ENCODE results near the gene LACTB.

LACTB gene

DNA sequence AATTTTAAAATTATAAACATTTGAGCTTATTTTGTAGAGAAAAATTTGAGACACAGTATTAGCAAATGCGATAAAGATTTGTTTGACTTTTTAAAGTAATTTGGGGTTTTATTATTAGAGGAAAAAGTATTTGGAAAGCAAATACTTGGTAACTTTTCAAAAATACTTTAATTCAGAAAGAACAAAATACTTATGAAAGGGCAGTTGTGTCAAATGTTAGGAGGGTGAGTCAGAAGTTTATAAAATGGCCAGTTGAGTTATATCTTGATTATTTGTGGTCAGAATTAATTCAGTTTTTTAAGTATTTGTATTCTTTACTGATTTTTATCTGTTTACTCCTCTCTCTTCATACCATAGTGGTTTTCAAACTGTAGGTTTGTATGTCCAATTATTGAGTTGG is 12.1 kb downstream of the LACTB start:
- DNase-seq = no peak

DNA sequence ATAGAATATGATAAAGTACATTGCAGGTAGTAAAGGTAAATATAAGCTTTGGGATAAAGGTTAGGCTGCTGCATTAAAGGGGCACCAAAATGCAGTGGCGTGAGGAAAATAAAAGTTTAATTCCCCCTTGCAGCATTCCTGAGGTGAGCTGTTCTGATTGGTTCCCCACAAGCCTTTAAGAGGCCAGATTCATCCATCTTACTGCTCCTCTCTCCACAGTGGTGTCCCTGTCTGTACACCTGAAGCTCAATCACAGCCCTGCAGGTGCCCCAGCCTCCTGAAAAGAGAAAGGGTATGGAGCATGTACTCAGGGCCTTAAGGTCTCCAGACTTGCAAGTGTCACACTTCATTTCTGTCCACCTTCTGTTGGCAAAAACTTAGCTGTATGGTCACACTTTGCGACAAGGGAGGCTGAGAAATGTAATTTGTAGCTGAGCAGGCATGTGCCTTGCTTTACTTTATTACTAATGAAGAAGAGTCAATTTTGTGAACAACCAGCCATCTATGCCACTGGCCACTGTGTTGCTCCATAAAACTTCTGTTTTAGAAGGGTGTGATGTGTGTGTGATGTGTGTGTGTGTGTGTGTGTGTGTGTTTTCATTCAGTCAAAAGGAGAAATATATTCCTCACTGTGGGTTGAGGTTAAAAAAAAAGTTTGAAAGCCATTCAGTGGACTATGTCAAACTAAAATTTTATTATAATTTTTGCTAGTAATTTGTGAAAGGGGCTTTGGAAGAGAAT is 12.8 kb downstream of the LACTB start:
- DNase-seq = no peak

DNA sequence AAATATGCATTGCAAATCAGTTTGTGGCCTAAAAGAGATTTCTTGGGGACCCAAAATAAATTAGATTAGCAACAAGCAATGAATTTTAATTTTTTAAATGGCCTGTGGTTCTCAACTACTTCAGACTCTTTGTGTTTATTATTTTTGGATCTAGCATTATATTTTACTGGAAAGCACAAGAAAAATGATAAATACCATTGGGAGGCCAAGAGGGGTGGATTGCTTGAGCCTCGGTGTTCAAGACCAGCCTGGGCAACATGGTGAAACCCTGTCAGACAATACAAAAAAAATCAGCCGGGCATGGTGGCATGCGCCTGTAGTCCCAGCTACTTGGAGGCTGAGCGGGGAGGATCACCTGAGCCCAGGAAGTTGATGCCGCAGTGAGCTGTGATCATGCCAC is 13.6 kb downstream of the LACTB start:
- DNase-seq = no peak

DNA sequence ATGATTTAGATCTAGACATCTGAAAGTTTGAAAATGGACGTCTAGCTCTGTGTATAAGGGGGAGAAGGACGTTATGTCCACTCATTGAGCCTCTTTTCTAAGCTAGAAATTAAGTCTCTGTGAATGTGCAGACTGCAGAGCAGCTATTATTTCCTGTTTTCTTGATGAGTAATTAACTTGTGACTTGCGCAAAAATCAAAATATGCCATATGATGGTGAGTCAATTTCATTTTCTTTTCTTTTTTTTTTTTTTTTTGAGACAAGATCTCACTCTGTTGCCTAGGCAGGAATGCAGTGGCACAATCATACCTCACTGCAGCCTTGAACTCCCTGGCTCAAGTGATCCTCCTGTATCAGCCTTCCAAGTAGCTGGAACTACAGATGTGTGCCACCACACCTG is 14.1 kb downstream of the LACTB start:
- DNase-seq = no peak

DNA sequence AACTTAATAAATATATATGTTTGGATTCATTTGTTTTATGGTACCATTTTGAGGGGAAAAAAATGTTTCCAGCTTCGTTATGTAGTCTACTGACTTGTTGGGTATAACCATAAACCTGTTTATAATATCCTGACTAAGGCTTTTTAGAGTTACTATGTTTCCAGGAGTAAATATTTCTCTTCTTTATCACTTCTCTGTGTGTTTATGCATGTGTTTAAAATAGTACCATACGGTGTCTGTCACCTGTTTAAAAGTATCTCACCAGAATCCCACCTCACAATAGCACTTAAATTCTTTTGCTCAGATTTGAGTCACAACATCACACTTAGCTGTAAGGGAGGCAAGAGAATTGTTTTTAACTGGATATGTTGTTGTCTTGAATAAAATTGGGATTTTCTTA is 15.1 kb downstream of the LACTB start:
- no peak for DNase-seq

DNA sequence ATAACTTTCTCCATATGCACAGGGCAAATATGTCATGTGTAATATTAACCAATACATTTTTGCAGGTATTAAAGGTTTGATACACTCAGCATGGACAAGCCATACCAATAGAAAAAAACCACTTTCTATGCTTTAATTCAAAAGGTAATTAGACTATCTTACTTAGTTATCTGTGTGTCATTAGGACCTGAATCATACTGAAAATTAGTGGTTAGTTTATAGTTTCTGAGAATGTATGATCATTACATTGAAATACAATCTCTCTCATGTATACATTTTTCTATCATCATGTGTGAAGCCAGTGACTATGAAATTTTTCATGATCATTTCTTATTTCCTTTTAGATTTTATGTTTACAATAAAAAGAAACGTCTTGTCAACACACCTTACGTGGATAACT is 19.3 kb downstream of the LACTB start:
- DNase-seq = no peak

DNA sequence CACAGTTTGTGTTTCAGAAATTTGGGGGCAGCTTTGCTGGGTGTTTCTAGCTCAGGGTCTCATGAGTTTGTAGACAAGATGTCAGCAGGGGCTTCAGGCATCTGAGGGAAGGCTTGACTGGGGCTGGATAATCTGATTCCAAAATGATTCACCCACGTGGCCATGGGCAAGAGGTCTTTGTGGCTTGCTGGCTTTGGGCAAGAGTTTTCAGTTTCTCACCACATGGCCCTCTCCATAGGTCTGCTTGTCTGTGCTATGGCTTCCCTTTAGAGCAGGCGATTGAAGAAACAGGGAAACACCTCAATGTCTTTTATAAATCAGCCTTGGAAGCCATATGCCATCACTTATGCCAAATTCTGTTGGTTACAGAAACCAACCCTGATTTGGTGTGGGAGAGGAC is 23.8 kb downstream of the LACTB start:
- no peak for DNase-seq

DNA sequence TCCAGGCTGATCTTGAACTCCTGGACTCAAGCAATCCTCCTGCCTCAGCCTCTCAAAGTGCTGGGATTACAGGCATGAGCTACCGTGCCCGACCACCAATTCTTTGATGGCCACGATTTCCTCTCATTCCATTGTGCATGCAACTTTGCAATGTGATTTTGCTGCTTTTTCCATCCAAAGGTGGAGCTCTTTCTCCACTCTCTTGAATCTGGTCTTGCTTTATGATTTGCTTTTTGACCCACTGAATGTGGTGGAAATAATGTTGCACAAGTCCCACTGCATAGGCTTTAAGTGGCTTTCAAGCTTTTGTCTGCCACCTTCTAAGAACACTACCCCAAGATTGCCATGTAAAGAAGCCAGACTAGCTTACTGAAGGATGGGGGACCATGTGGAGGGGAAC is 25.0 kb downstream of the LACTB start:
- no peak for DNase-seq

DNA sequence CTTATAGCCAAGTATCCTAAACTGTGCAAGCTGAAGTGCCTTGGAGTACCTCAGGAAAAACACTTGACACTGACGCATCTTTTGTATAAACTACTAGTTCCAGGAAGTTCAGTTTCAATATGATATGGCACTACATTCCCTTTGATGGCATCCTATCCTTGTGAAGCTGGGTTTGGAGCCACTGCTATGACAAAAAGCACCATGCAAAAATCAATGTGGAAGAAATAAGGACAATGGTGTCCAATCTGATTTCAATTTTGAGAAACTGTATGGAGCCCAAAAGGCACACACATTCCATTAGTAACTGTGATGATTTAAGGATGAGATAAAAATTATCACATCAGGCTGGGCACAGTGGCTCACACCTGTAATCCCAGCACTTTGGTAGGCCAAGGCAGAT is 30.0 kb downstream of the LACTB start:
- no peak for DNase-seq

DNA sequence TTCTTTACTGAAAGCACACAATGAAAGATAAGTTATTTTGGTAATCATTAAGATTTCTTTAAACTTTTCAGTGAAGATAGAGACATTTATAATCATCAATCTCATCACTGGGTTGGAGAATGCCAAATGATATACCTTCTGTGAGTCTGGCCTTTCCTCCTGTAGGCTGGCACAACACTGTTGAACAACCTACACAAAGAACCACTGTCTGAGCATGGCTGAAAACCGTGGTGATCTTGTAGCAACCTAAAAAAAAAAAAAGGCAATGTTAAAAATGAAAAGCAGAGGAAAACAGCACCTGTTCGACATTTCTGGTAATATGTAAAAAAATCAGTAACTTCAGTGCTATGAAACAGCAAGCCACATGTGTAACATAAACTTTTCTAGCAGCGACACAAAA is 33.8 kb downstream of the LACTB start:
- DNase-seq = no peak

DNA sequence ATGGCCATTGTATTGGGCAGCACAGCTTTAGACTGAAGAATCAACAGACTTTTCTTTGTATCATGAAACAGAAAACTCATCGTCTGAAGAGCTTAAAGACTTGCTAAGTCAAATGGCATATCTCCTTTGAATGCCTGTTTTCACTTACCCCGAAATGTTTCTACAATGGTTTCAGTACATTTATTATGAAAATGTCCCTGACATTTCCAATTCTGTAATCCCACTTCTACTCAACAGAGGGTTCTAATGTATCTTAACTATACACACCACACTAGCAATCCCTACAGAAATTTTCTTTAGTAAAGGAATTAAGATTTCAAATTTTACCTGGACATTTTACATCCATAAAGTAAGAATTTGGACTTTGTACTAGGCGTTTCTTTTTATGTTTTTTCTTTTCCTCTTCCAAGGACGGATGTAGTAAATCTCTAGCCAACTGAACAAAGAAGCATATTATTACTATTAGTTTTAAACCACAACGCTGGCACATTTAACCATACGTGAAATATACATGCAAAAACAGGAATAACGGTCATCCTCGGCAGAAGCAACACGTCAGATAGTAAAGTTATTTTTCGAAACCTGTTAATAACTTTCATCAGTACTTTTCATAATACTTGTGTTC is 34.5 kb downstream of the LACTB start:
- DNase-seq = no peak

DNA sequence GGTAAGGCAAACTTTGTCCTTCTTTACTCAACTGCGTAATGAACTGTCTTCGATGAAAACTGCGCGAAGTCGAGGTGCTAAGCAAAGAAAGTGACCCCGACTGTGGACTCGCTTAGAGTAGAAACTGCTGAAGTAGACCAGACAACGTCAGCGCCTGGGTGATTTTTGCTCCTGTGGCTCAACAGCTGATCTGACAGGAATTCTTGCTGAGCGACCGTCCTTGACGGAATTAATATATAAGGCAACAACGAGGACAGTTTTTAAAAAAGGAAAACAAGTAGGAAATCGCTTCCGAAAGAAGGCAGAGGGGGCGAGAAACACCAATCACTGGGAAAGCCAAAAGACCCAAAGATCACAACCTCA is 35.1 kb downstream of the LACTB start:
- peak; percentile 18 for DNase-seq

DNA sequence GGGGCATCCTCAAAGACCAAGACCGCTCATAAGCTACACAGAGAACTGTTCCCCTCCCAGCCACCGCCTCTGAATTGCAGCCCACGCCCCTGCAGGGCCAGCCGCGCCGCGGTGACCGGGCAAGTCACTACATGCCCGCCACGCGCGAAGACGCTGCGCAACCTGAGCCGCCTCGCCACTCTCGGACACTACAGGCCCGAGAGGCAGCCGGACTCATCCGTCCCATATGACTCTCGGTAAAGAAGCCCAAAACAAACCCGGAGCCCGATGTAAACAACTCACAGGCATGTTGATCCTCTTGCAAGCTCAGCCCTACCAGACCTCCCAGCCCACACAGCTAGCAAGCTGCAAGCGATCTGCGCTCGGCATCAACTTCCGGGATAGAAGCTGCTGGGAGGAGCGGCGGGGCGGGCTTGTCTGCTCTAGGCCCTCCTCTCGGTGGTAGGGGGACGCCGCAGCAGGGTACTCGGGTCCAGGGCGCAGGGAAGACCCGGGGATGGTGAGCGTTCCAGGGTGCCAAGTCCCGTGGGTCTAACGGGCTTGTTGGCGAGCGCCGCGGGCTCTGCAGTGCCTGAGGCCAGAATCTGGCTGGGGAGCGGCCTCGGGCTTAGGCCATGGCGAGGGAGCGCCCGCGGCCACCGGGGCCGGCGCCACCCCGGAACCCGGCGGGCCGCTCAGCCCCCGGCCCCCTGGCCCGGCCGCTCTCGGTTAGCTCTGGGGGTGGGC is 35.6 kb downstream of the LACTB start, which contains the start of gene RPS27L:
Gene RPS27L, minus strand, starts transcription at position 360 of the 726 bp plus-strand sequence. Its CDS starts 72 bp downstream, at position 288.
- peak; percentile 87 for DNase-seq

DNA sequence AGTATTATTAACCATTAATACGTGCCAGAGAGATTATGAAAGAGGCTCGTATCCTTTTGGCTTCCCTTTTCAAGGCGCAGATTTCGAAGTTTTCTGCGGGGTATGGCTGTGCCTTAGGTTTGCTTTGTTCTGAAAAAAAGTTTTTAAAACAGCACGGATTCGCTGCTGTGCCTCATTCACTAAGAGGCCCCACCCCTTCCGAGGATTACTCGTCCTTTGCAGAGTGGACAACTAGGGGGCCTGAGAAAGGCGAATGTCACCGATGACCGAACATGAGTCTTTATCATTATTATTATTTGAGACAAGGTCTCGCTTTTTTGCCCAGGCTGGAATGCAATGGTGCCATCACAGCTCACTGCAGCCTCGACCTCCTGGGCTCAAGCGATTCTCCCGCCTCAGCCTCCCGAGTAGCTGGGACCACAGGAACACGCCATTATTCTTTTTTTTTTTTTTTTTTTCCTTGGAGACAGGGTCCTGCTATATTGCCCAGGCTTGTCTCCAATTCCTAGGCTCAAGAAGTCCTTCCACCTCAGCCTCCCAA is 36.3 kb downstream of the LACTB start:
- DNase-seq = no peak

DNA sequence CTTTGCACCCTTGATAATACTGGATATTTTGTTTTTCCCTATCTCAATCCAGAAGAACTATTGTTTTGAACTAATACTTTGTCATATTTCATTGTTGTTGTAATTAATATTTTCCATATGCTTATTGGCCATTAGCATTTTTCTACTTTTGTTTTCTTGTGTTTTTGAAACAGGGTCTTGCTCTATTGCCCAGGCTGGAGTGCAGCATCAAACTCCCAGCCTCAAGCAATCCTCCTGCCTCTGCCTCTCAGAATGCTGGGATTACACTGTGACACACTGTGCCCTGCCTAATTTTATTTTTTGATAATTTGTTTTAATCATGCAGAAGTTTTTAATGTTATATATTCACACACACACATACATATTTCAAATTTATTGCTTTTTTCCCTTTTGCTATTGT is 39.0 kb downstream of the LACTB start:
- DNase-seq = no peak

DNA sequence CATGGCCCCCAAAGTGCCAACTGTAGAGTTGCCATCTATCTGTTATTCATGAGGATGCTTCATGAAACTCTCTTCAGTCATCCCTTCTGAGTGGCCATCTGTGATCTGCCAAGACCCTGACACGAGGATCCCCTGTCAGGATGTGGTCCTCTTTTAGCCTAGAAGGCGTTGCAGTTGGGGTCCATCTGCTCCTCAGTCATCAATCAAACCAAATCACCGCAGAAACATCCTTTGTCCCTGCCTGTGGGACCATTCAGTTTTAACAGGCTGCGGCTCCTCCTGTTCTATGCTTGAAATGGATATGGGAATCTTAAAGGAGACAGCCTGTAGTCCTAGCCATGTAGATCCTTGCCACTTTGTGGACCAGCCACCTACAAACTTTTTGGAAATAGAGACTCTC is 41.6 kb downstream of the LACTB start:
- DNase-seq = no peak

DNA sequence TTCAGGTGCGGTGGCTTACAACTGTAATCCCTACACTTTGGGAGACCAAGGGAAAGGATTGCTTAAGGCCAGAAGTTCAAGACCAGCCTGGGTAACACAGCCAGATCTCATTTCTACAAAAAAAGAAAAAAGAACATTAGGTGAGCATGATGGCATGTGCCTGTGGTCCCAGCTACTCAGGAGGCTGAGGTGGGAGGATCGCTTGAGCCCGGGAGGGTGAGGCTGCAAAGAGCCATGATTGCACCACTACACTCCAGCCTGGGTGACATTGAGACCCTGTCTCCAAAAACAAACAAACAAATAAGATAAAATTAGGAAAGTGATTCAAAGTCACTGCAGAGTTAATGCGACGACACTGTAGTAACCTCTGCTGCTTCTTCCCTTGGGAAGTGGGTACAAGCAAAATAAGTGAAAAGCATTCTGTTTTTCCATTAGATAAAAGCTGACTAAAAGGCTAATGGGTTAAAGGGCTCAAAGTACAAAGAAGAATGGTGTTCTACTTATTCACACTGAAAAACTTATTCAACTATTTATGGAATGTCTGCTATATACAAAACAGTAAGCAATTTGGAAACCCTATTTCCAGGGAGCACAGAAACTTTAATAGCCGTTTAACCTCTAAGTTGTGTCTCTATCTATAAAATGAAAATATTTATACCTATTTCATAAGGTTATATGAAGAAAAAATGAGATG is 43.7 kb downstream of the LACTB start:
- no peak for DNase-seq

DNA sequence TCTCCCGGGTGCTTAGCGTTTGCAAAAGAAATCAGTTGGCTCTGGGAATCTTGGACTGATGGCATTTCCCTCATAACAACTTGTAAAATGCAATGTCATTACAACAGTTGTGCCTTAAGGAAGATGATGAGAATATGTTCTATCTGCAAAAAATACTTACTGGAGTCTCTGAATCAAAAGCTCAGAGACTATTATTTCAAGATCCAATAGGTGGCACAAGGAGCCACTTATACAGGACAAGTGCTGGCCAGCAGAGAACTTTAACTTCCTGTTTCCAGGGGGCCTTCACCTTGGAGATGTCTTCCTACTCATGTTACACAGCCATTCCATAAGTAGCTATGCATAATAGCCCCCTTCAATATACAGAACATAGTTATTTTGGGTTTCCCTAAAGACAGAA is 44.6 kb downstream of the LACTB start:
- no peak for DNase-seq

DNA sequence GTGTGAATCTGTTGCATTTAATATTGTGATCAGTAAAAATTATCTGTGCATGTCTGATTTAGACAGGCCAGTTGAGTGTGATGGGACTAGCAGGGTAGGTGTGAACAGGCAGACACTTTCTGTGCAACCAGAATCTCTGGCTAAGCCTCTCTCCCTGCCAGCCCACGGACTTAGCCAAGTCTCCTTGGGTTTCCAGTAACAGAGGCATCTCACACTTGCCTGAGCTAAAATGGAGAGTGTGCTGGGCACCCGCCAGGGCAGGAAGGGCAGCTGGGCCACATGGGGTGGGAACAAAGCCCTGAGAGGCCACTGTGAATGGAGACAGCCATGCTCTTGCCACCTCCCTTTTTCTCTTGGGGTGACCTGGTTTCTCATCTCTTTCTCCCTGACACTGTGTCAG is 48.1 kb downstream of the LACTB start:
- no peak for DNase-seq

DNA sequence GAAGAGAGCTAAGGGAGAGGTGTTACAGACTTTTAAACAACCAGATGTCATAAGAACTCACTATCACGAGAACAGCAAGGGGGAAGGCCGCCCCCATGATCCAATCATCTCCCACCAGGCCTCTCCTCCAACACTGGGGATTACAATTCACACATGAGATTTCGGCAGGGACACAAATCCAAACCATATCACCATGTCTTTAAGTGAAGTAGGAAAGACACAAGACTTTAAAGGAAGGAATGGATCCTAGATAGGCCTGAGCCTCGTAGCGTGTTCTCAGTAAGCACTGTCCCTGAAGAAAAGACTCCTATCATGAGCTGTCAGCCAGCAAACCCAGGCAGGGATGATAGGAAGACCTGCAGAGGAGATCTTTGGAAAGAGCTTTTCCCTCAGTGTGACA is 50.7 kb downstream of the LACTB start:
- no peak for DNase-seq

DNA sequence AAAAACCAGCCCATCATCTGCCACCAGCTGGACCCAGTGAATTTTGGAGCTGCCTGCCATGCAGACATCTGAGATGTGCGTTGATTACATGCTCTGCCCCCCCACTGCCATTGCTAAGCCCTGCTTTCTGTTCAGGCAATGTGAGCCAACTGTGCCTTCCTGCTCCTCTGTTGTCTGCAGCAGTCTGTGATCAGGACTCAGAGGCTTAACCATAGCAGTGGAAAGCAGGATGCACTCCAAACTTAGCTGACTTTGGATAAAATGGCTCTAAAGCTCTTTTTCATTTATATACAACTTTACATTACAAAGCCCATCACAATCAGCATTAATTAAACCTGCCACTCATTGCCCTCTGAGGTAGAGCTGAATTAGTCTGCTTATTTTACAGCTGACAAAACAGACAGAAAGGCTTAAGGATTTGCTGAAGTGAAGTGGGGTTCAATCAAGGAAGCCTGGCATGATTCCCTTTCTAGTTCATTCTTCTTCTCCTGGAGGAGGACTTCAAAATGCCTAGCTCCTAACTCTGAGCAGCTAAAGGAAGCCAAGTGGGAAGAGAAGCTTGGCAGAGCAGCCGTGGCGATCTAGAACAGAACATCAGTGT is 51.3 kb downstream of the LACTB start:
- DNase-seq = no peak

DNA sequence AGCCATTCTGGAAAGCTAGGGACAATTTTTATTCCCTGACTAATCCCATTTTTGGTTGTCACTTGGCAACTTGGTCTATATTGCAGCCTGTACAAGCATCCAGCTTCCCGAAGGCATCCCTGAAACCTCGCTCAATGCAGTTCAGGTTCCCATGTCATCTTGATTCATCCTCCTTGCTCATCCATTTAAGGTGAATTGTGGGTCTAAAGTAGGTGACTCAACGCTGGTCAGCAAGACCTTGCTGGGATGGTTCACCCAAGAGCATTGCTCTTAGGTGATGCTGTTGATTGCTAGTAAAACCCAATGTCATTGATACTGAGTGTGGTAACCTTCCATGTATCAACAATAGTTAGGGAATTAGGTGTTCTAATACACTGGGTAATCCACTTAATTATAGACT is 54.6 kb downstream of the LACTB start:
- DNase-seq = no peak

DNA sequence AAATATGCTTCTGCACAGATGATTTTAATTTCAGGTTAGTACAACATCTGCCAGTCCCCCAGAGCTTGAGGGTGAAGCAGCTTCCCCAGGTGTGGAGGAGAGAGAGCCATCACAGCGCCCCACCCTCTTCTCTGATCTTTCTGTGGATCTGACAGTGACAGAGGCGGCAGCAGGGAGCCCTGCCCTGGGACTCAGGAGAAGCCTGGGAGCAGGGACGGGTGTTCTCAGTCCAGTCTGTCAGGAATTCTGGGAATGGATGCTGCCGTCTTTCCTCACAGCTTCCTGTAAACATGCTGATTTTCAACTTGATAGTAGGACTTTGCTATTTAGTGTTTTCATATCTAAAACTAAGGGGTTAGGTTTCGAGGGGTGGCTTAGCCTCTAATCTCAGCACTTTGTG is 56.4 kb downstream of the LACTB start:
- no peak for DNase-seq
